ENCODE data around the gene ERMARD. TPM values are rescaled to one million over a fixed set of nuclear protein-coding genes. Genes with fewer than 3 reads are reported as not detected.

The ERMARD gene
- total RNA-seq: 26.1 to 35.2 TPM (median 27.4 TPM) in 3 replicates
- long read RNA-seq, transcript ERMARD-203 (18 exons, 2,141 nt): major isoform, 17 of 40 reads
- long read RNA-seq, partial matches to known transcripts: 8 of 40 reads
- long read RNA-seq, other reads (novel, unspliced or antisense): 15 of 40 reads

GRCh38 chr6:169751242-169752073, at the start of gene ERMARD, which contains the start of gene DYNLT2:
Gene ERMARD (plus strand): TSS chr6:169751622. CDS start chr6:169751658, 36 bp downstream.
Gene DYNLT2 (minus strand): TSS chr6:169751572. CDS start chr6:169751458, 114 bp downstream.
- H3K36me3 Mint-ChIP-seq (ENCODE audit: low read depth): peaks cover 6% of the 10 kb centered on the region
- peak; percentile 97 for DNase-seq (ENCODE audit: low spot score)
- H3K4me3 Mint-ChIP-seq (ENCODE audit: unreplicated experiment): peak within 1 kb of the TSS; percentile 100
- TF ChIP-seq, protein P1, sequence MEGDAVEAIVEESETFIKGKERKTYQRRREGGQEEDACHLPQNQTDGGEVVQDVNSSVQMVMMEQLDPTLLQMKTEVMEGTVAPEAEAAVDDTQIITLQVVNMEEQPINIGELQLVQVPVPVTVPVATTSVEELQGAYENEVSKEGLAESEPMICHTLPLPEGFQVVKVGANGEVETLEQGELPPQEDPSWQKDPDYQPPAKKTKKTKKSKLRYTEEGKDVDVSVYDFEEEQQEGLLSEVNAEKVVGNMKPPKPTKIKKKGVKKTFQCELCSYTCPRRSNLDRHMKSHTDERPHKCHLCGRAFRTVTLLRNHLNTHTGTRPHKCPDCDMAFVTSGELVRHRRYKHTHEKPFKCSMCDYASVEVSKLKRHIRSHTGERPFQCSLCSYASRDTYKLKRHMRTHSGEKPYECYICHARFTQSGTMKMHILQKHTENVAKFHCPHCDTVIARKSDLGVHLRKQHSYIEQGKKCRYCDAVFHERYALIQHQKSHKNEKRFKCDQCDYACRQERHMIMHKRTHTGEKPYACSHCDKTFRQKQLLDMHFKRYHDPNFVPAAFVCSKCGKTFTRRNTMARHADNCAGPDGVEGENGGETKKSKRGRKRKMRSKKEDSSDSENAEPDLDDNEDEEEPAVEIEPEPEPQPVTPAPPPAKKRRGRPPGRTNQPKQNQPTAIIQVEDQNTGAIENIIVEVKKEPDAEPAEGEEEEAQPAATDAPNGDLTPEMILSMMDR (IDR thresholded peaks at IDR 0.05): peak; percentile 62
- peaks cover 29% of the 10 kb centered on the region for H3K4me1 Mint-ChIP-seq (ENCODE audit: low read depth)
- no peaks in the 10 kb centered on the region for H3K27me3 Mint-ChIP-seq (ENCODE audit: low read depth)
- peak within 1 kb of the TSS; percentile 100 for H3K27ac Mint-ChIP-seq (ENCODE audit: unreplicated experiment)
- peaks cover 7% of the 10 kb centered on the region for H3K9me3 Mint-ChIP-seq (ENCODE audit: low read depth)

- Mint-ChIP-seq H3K36me3 (ENCODE audit: low read depth) (peaks cover 5% of the 10 kb centered on the region), H3K27me3 (ENCODE audit: low read depth) (no peaks in the 10 kb centered on the region), H3K27ac (ENCODE audit: unreplicated experiment) (peak within 1 kb of the TSS; percentile 93), H3K4me3 (ENCODE audit: unreplicated experiment) (peak within 1 kb of the TSS; percentile 92), H3K4me1 (ENCODE audit: low read depth) (peaks cover 42% of the 10 kb centered on the region), H3K9me3 (ENCODE audit: low read depth) (no peaks in the 10 kb centered on the region)
- TF ChIP-seq, protein P1 (IDR thresholded peaks at IDR 0.05): peak; percentile 31
- DNase-seq (ENCODE audit: low spot score): peak; percentile 99
These were observed 49.2 kb upstream of the ERMARD start, which contains the start of the genes C6orf120 and WDR27 for GRCh38 chr6:169701954-169702839. Gene C6orf120 (plus strand): TSS chr6:169702126. CDS start chr6:169702460, 334 bp downstream. Gene WDR27 (minus strand): TSS chr6:169702029. CDS start chr6:169689005, 13,024 bp downstream.

GRCh38 chr6:169702840-169703246, 48.6 kb upstream of the ERMARD start:
- TF ChIP-seq, protein P1 (IDR thresholded peaks at IDR 0.05): no peak
- Mint-ChIP-seq H3K4me3 (ENCODE audit: unreplicated experiment) (peak overlapping the region; percentile 78), H3K27me3 (ENCODE audit: low read depth) (no peaks in the 10 kb centered on the region), H3K36me3 (ENCODE audit: low read depth) (peaks cover 4% of the 10 kb centered on the region), H3K27ac (ENCODE audit: unreplicated experiment) (peak overlapping the region; percentile 82), H3K9me3 (ENCODE audit: low read depth) (no peaks in the 10 kb centered on the region), H3K4me1 (ENCODE audit: low read depth) (peaks cover 42% of the 10 kb centered on the region)
- no peak for DNase-seq (ENCODE audit: low spot score)

- H3K27ac Mint-ChIP-seq (ENCODE audit: unreplicated experiment): no peak overlapping the region
- peaks cover 9% of the 10 kb centered on the region for H3K36me3 Mint-ChIP-seq (ENCODE audit: low read depth)
- H3K4me3 Mint-ChIP-seq (ENCODE audit: unreplicated experiment): no peak overlapping the region
- no peak for DNase-seq (ENCODE audit: low spot score)
- peaks cover 27% of the 10 kb centered on the region for H3K4me1 Mint-ChIP-seq (ENCODE audit: low read depth)
- no peaks in the 10 kb centered on the region for H3K27me3 Mint-ChIP-seq (ENCODE audit: low read depth)
- TF ChIP-seq, protein P1 (IDR thresholded peaks at IDR 0.05): no peak
- H3K9me3 Mint-ChIP-seq (ENCODE audit: low read depth): no peaks in the 10 kb centered on the region
These were observed 43.6 kb upstream of the ERMARD start for GRCh38 chr6:169707772-169708171.

Data from chondrocyte (in vitro differentiated cells).